GM10847 (cell line): ENCODE data around the gene MGARP.

Experiments used
- POLR2A ChIP-seq: IDR thresholded peaks from 2 replicates; pipeline ENCODE4 v1.6.1; 2011; ENCODE audit not compliant: insufficient read length; ENCODE audit errors: extremely low read depth

Gene MGARP

DNA sequence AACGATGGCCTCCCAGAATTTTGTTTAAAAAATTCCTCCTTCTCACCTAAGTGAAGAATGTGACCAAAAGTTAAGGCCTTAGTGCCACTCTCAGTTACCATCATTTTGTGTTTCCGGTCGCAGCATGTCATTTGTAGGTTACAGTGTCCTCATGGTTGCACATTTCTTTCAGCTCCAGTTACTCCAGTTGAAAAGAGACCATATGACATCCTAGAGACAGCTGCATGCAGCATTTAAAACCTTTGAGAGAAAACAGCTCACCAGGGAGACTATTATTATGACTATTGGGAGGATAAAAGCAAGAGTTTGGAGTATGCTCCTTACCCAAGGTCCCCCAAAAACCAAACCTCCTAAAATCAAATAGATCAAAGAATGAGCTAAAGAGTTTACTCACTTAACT lies 45.8 kb downstream of the MGARP start:
- no peak for TF ChIP-seq POLR2A

DNA sequence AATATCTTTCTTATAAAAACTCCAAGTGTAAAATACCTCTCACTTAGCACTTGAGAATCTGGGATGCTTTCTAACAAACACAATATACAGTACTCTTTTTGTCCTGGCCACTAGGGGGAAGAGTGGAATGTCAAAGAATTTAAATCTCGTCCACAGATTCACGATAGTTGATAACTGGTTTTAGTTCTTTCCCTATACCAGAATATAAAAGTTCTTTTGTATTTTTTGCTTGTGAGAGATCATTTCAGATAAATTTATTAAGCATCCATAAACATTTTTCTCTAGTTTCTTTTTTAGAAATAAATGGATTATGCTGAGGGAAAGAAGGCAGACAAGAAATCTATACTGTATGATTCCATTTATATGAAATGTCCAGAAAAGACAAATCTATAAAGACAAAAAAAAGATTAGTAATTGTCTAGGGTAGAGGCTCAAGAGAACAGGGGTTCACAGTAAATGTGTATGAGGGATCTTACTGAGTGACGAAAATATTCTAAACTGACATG lies 50.4 kb downstream of the MGARP start:
- TF ChIP-seq POLR2A = no peak

DNA sequence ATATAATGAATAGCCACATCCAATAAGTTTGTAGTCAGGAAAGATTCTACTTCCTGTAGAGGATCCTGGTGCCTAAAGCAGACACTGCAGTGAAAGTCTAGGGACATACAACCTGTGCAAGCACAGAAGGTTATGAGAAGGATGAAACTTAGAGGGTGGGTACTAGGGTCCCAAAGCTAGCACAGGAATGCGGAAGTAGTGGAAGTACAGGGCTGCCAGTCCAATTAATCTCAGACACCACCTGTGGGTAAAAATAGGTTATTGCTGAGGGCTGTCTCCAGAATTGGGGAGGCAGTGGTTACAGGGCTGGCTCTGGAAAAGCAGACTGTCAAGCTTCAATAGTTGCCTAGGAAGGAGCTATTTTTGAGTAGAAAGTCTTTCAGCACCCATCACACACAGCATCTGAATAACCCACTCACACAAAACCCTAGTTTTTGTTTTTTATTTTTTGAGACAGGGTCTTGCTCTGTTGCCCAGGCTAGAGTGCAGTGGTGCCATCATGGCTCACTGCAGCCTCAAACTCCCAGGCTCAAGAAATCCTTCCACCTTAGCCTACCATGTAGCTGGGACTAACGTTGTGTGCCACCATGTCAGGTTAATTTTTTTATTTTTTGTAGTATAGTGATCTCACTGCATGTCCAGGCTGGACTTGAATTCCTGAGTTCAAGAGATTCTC lies 52.2 kb downstream of the MGARP start:
- TF ChIP-seq POLR2A = no peak

DNA sequence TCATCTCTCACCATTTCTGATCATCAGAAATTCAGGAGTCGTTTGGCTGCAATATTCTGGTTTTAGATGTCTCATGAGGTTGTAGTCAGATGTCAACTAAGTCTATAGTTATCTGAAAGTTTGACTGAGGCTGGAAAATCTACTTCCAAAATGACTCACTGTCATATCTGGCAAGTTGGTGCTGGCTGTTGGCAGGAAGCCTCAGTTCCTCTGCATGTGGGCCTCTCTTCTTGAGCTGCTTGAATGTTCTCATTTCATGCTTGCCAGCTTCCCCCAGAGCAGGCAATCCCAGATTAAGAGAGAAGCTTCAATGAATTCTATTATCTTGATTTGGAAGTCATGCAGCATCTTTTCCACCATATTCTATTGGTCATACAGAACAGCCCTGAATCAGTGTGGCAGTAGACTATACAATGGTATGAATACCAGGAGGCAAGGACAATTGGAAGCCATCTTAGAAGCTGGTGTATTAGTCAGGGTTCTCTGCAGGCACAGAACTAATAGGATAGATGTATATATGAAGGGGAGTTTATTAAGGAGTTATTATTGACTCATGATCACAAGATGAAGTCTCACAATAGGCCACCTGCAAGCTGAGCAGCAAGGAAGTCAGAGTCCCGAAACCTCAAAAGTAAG lies 56.2 kb downstream of the MGARP start:
- TF ChIP-seq POLR2A = no peak

DNA sequence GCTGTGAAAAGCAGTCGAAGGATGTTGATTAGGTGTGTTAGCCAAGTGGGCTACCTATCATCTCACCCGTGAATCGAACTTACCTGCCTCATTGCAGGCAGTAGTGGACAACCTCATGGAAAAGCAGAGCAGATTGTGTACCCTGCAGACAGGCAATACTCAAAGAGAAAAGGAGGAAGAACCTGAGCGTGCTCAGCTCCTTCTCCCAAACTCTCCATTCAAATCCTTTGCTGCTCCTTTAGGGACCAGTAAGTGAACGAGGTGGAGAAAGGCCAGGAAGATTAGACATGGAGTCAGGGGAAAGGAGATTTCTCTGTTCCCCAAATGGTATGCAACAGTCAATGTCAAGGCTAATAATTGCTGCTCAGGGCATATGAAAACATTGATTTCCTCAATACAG lies 57.8 kb downstream of the MGARP start:
- TF ChIP-seq POLR2A = no peak

DNA sequence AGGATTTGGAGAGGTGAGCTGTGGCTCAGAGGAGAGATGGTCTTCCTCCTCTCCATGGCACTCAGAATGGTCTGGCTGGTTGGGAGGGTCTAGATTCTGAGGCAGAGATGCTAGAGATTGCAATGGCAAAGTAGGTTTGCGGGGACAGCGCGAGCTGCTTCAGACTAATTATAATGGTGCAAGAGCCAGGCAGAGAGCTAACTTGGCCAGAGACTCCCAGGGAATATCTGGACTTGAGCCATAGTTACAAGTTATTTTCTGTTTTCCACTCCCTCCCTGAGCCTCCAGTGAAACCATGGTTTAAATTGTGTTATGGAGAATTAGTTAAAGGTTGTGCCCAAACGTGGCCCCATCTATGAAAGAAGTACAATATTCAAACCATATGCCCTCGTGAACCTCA lies 58.3 kb downstream of the MGARP start:
- no peak for TF ChIP-seq POLR2A

DNA sequence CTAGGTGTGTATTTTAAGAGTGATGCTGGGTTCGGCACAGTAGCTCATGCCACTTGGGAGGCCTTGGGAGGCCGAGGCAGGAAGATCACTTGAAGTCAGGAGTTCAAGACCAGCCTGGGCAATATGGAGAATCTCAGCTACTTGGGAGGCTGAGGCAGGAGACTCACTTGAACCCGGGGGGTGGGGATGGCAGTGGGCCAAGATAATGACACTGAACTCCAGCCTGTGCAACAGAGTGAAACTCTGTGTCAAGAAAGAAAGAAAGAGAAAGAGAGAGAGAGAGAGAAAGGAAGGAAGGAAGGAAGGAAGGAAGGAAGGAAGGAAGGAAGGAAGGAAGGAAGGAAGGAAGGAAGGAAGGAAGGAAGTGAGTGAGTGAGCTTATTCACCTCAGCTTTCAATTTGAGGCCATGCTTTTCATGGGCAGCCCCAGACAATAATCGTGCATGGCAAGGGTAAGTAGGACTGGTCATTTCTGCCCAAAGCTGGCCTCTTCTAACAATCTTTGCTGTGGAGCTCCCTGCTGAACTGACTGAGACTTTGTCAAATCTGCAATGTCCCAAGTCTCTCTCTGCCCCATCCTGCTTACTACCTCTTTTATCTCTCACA lies 60.5 kb downstream of the MGARP start:
- TF ChIP-seq POLR2A = no peak
